ENCODE results near the gene ADCK2. TPM values are rescaled to one million over a fixed set of nuclear protein-coding genes. Genes with fewer than 3 reads are reported as not detected.

ADCK2 gene
- total and polyA plus RNA-seq, 9 of the 15 experiments (the other 6 are each of a cell fraction or from before 2014, with no cell fraction given), result 0.08 to 14.3 (median 9.7) TPM

- TF ChIP-seq ZNF766 (CRISPR knock-in tag; conservative IDR thresholded peaks at IDR 0.05) (peak; percentile 100), DPF2 (IDR thresholded peaks at IDR 0.05) (peak; percentile 75), GTF2F1 (IDR thresholded peaks at IDR 0.05; ENCODE audit: low read depth, low read length) (no peak), NELFE (IDR thresholded peaks at IDR 0.05; ENCODE audit: insufficient read depth, insufficient read length) (no peak), NR2F6 (CRISPR knock-in tag; IDR thresholded peaks at IDR 0.05) (no peak), PRDM10 (IDR thresholded peaks at IDR 0.05; ENCODE audit: partially characterized antibody) (peak; percentile 98), ERF (CRISPR knock-in tag; IDR thresholded peaks at IDR 0.05) (no peak), ZNF384 (IDR thresholded peaks at IDR 0.05; ENCODE audit: low read depth, low read length) (peak; percentile 85), MED1 (CRISPR knock-in tag; IDR thresholded peaks at IDR 0.05; ENCODE audit: borderline replicate concordance) (no peak), BCOR (IDR thresholded peaks at IDR 0.05) (no peak; the same call in 1 of the 2 replicates), KDM2B (CRISPR knock-in tag; IDR thresholded peaks at IDR 0.05) (no peak), PATZ1 (CRISPR knock-in tag; IDR thresholded peaks at IDR 0.05; ENCODE audit: borderline replicate concordance) (no peak), RREB1 (CRISPR knock-in tag; IDR thresholded peaks at IDR 0.05) (no peak; the same call in 1 of the 2 replicates), POLR2G (IDR thresholded peaks at IDR 0.05; ENCODE audit: low read depth, low read length) (no peak), RCOR1 (IDR thresholded peaks at IDR 0.05; ENCODE audit: borderline replicate concordance in 1 of 2, low read depth in 2 of 2, low read length in 2 of 2) (peak in 1 of 2 experiments; percentile 80; a peak in 2 of 4 replicates), FOXA3 (CRISPR knock-in tag; conservative IDR thresholded peaks at IDR 0.05 in 1 of 2, IDR thresholded peaks at IDR 0.05 in 1 of 2) (peak in 1 of 2 experiments; percentile 79; a peak in 1 of 4 replicates), POLR2A (conservative IDR thresholded peaks at IDR 0.05) (no peak), ZNF445 (CRISPR knock-in tag; IDR thresholded peaks at IDR 0.05; ENCODE audit: low read depth) (no peak; the same call in 1 of the 2 replicates)
These were observed 23.4 kb downstream of the ADCK2 start (continued) for GRCh38 chr7:140696024-140696679.
